ENCODE results near the gene MUCL3.
"Not testable (repeated sequence)": the region's sequence is repeated elsewhere in the genome, so short reads cannot be mapped to it uniquely, and the experiment has no call there.

MUCL3 gene

GRCh38 chr6:30942338-30943060, 1.7 kb downstream of the MUCL3 start:
- DNase-seq, result peak; percentile 87

GRCh38 chr6:30944051-30944450, 3.3 kb downstream of the MUCL3 start:
- no peak for DNase-seq

- no peak for DNase-seq
Observed at GRCh38 chr6:30945281-30945680, 4.5 kb downstream of the MUCL3 start.

GRCh38 chr6:30947231-30947630, 6.5 kb downstream of the MUCL3 start:
- DNase-seq, result no peak

- no peak for DNase-seq
Observed at GRCh38 chr6:30948811-30949210, 8.0 kb downstream of the MUCL3 start.

GRCh38 chr6:30951907-30952469, 11.2 kb downstream of the MUCL3 start:
- no peak for DNase-seq

GRCh38 chr6:30954631-30955366, 14.0 kb downstream of the MUCL3 start:
- no peak for DNase-seq

- no peak for DNase-seq
Observed at GRCh38 chr6:30955367-30956042, 14.7 kb downstream of the MUCL3 start.

- no peak for DNase-seq
Observed at GRCh38 chr6:30957716-30958115, 16.9 kb downstream of the MUCL3 start.

GRCh38 chr6:30960907-30961673, 20.3 kb downstream of the MUCL3 start:
- peak; percentile 28 for DNase-seq

- DNase-seq, result no peak
Observed at GRCh38 chr6:30962716-30963115, 21.9 kb downstream of the MUCL3 start.

GRCh38 chr6:30963641-30964040, 22.9 kb downstream of the MUCL3 start:
- DNase-seq, result no peak

- no peak for DNase-seq
Observed at GRCh38 chr6:30964075-30964474, 23.3 kb downstream of the MUCL3 start.

GRCh38 chr6:30965140-30965601, 24.4 kb downstream of the MUCL3 start:
- DNase-seq, result no peak

- DNase-seq, result no peak
Observed at GRCh38 chr6:30966154-30966553, 25.4 kb downstream of the MUCL3 start.

GRCh38 chr6:30969171-30969570, 28.4 kb downstream of the MUCL3 start:
- DNase-seq, result not testable (repeated sequence)

- no peak for DNase-seq
Observed at GRCh38 chr6:30970946-30971345, 30.2 kb downstream of the MUCL3 start.

GRCh38 chr6:30972816-30973215, 32.0 kb downstream of the MUCL3 start:
- no peak for DNase-seq

- DNase-seq, result no peak
Observed at GRCh38 chr6:30974490-30975252, 33.9 kb downstream of the MUCL3 start.

- DNase-seq, result no peak
Observed at GRCh38 chr6:30979141-30979540, 38.4 kb downstream of the MUCL3 start.

GRCh38 chr6:30979690-30980089, 38.9 kb downstream of the MUCL3 start:
- DNase-seq, result no peak

Measured in NCI-H226 (cell line).